IPS-NIHi7 (cell line): ENCODE data around the gene PCYT2.

Source experiments
- DNase-seq: peaks from one replicate; pipeline ENCODE4 v3.0.0; 2012; ENCODE audit warnings: mixed read lengths; ENCODE audit errors: extremely low spot score

The PCYT2 gene

DNA sequence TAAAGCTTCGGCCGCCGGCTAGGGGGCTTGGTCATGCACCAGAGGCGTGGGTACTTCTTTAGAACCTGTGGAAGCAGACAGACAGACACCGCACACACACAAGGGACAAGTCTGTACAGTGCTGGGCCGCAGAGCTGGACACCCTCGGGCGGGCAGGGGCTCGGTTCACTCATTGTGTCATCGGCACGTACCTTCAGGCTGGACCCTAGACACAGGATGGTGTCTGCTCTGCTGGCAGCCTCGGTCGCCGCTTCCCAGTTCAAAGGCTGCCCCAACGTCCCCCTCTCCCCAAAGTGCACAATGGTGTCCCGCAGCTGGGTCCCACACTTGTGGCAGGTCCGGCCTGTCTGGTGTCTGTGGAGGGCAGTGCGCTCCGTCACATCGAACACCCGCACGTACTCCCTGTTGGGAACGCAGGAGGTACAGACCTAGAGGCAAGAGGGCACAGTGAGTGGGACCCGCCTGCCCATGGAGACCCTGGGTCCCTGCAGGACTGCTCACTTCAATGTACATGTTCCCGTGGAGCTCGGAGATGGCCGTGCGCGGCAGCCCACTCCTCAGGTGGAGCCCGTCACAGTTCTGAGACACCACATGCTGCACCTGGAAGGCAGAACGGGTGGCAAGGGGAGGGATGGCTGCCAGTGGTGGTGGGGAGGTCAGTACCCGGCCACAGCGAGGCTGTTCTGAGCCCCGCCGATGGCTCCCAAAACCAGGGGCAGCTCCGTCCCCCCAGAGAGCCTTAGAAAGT is 3.1 kb upstream of the PCYT2 start:
- DNase-seq, result no peak

DNA sequence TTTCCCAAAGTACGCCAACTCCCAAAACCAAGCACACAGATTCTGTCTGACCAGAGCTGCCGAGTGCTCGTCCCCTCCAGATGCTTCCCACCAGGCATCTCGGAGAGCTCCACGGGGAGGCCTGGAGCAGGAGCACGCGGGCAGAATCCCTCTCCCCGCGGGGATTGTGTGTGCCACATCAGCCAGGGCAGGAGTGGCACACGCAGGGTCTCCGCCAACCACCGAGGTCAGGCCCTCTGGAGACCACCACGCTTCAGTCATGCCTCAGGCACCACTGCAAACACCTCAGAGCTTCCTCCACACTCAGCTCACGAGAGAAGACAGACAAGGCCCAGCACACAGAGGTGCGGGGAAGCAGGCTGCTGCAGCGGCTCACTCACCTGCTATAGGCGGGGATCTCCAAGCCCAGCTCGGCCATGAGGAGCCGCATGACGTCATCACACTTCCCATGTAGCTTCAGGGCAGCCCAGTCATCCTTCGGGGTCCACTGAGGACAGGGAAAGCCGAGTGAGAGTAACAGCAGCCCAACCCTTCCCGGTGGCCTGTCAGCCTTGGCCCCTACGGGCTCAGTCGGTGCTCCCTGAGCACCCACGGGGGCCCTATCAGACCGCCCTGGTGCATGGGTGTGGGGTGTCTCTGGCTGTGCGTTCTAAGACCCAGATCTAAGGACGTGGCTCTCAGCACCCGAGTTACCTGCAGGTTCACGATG is 2.3 kb upstream of the PCYT2 start:
- DNase-seq, result no peak

DNA sequence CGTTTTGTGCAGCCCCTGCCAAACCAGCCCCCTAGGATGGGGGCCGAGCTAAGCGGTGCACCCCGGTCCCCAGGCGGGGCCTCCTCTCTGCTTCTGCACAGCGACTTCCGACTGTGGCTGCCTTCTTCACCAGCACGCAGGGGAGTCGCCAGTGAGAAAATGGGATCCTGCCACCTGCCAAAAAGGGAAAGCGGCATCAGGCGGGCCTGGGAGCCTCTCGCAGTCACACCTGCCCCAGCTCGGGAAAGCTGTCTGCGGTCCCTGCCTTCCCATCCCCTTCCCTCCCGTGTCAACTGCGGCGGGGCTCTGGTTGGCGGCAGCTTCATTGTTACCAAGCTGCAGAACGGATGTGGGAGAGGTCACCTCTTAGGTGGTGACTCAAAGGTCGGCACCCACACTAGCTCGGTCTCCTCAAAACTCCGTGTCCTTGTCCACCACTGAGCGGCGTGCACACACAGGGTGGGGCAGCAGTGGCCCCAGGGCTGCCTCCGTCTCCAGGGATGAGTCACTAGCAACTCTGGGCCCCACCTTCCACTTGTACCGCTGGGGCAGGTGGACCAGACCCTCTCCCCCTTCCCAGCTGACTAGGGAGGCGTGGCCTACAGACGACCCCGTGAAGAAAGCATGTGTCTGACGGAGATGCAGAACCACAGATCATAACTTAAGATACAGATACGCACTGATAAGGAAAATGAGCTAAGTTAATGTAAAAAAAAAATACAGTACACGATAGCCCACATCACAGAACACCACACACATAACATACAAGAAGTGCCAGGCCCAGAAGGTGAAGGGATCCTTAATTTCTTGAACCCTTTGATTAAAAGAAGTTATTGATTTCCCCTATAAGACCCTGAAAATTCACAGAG is 1.5 kb upstream of the PCYT2 start:
- no peak for DNase-seq

GRCh38 chr17:81911969-81912368 is 770 bp upstream of the PCYT2 start:
- no peak for DNase-seq

DNA sequence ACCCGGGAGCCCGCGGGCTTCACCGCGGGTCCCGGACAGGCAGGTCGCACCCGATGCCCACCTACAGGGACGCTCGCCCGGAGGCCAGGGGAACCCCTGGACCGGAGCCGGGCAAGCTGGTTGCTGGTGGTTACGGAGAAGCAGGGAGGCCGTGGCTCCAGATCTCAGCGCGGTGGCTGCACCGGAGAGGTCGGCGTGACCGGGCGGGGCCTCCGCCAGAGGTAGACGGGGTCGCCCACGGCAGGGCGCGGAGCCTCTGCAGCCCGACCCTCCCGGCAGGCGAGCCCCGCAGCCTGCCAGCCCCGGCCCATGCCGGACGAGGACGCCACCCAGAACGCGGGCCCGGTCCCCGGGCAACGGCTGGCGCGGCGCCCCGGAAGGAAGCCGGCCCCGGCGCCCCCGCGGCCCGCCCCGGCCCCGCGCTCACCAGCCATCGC is 341 bp downstream of the PCYT2 start:
- no peak for DNase-seq

DNA sequence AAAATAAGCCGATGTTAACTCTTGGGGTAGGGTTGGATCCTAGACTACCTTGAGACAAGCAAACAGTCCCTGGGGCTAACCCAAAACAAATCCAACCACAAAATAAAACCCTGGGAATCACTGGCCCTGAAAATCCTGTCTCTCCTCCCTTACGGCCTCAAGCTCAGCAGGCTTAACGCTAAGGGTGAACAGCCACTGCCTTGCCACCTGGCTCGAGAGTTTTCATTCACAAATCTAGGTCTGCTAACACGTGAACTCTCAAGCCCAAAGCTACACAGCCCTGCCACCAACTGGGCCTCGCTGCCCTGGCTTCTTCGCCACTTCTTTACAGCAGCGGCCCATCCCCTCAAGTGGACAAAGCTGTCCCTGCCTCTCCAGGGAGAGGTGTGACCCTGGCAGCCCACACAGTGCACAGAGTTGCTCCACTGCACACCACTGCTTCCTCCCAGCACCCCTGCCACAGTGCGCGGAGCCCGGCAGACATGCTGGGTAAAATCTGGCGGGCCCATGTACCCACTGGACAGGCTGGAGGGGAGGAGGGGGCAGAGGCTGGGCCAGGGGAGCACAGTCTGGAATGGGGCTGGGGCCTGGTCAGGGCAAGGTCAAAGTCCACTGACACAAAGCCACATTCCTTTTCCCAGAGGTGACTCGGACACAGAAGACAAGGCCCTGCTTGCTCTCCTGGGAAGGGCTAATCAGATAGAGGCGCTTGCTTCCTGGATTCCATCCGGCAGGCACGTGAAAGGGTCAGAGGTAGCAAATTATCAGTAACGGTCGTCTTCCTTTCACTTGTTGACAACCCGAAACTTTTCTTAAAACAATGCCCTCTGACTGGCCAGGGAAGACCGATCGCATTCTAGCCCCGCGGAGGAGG is 996 bp downstream of the PCYT2 start:
- no peak for DNase-seq

DNA sequence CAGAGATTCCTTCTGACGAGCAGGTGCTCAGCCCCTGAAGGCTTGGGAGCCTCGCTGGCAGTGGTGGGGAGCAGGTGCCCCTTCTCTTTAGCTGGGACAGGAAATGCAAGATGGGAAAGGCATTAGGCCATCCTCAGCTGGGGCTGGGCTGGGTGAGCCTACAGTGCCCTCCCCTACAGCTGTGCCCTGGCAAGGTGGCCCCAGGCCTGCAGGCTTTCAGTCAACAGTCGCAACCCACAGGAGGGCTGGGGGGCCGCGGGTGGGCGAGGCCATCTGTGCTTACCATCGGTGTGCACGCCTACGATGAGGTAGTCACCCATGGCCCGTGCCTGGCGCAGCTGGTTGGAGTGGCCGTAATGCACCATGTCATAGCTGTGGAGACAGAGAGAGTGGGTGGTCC is 2.0 kb downstream of the PCYT2 start:
- no peak for DNase-seq

DNA sequence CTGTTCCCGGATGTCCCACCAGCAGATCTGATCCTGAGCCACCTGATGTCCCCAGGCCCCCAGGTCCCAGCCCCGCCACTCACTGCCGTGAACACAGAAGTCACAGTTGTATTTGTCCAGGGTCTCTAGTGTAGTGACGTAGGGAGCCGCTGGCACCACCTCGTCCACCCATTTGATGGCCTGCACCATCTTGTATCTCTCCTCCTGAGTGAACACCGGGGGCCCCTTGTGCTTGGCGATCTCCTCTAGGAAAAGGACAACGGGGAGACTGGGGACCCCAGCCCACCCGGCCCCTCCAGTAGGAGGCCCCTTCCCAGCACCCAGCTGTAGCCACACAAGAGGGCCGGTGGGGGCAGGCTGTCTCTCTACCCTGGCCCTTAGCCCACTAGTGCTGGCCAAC is 2.4 kb downstream of the PCYT2 start:
- DNase-seq, result no peak

- DNase-seq, result no peak
These were observed 3.7 kb downstream of the PCYT2 start for GRCh38 chr17:81907219-81908145.

- DNase-seq, result no peak
These were observed 4.6 kb downstream of the PCYT2 start for GRCh38 chr17:81906476-81907218.

DNA sequence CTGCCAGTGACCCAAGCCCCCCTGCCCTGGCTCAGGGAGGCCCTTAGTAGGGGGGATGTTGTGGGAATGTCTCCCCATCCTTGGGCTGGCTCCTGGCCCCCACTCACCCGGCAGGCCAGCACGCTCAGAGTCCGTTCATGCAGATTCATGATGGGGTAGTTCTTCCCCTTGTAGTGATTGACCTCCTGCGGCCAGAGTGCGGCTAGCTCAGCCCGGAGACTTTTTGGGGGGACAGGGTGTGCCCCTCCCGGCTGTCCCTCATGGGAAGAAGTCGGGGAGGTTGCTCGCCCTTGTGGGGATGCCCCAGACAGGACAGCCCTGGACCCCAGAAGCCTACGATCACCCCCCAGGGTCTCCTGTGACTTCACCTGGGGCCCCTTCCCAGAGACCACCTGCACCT is 5.2 kb downstream of the PCYT2 start:
- DNase-seq, result no peak

DNA sequence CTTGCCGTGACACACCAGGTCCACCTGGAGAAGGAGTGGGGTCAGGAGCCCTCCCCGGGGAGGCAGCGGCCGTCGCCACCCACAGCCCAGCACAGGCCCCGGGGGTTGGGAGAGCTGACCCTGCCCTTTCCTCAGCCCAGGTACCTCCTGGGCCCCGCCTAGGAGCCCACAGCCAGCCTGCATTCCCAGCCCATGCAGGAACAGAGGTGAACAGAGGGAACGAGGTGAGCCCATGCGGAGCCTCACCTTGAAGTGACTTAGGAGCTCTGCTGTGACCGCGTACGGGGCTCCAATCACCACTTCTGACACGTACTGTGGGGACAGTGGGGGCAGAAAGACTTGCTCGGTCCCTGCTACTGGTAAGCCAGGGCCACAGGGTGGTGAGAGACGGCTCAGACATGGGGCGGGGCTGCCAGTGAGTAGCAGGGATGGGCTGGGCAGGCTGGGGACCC is 5.7 kb downstream of the PCYT2 start:
- no peak for DNase-seq

GRCh38 chr17:81904600-81905423 is 6.4 kb downstream of the PCYT2 start:
- no peak for DNase-seq

DNA sequence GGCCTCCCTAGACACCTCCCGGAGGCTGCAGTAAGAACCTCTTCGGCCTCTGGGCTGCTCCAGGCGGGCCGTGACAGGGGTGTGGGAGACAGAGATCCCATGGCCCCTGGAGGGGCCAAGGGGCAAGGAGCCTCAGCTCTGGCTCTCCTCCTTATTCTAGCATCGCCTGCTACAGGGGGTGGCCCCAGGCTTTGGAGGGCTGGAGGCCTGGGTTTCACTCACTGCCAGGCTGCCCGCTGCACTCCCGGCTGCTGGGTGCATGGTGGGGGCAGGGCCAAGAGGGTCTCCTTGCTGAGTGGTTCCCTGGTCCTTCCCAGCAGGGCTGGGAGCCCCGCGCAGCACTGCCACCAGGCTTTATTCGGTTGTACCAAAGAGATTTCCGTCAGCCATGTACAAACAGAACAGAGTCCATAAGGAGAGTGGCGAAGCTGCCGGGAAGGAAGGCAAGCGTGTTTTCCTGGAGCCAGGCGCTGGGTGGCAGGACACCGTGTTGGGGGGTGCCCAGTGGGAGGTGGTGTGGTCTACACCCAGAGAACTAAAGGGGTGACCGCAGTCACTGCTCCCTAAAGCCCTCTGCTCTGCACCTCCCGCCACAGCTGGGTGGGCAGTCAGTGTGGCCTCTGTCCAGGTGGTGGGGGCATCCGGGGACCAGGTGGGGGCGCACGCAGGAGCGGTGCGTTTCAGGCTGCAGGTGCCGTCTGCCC is 7.2 kb downstream of the PCYT2 start:
- no peak for DNase-seq

DNA sequence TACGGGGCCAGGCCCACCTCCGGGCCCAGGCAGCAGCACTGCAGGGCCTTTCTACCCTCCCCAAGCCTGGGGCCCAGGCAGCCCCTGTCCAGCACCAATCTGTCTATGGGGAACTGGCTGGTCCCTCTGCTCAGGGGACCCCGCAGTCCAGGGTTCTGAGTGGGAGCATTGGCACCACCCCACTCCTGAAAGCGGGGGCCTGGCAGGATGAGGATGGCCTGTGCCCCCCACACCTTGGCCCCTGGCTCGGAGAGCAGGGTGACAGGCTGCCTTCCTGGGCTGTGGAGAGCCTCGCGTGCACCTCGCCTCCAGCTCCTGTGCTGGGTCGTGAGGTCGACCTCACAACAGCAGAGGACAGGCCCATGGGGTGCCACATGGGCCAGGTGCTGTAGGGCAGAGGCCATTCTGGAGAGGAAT is 7.8 kb downstream of the PCYT2 start:
- DNase-seq, result no peak

GRCh38 chr17:81902653-81903414 is 8.4 kb downstream of the PCYT2 start:
- DNase-seq, result no peak

DNA sequence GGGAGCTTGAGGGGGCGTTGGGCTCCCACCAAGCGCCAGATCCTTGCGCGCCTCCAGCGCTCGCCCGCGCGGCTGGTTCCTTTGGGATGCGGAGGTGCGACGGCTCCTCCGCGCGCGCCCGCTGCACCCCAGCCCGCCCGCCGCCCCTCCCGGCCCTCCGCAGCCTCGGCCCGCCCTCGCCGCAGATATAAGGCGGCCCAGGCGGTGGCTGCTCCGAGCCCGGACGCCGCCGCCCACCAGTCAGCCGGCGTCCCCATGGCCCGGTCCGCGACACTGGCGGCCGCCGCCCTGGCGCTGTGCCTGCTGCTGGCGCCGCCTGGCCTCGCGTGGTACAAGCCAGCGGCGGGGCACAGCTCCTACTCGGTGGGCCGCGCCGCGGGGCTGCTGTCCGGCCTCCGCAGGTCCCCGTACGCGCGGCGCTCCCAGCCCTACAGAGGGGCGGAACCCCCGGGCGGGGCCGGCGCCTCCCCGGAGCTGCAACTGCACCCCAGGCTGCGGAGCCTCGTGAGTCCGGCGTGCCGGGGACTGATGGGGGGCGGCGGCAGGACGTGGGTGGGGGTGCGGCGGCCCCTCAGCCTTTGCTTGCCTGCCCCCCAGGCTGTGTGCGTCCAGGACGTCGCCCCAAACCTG is 9.1 kb downstream of the PCYT2 start, which contains the start of gene NPB:
TSS of gene NPB (plus strand) at position 216 of the 630 bp plus-strand sequence. CDS start at position 256, 40 bp downstream.
- no peak for DNase-seq
